OCI-LY7 (cell line): ENCODE data around the gene PHF24.

Experiments used
- CTCF ChIP-seq: fragments of 200-600 bp; sonication (generic); conservative IDR thresholded peaks from 2 replicates; pipeline ENCODE4 v1.5.1; 2014; ENCODE audit warnings: mild to moderate bottlenecking, antibody characterized with exemption, low read length, moderate library complexity, mixed read lengths
- EZH2phosphoT487 ChIP-seq: fragments of 200-600 bp; sonication (generic); IDR thresholded peaks from 2 replicates; pipeline ENCODE4 v1.6.1; 2018; ENCODE audit warnings: low read depth, borderline replicate concordance, mild to moderate bottlenecking, mixed run types, antibody characterized with exemption, low read length, moderate library complexity, mixed read lengths

GRCh38 chr9:34954225-34954624, 3.9 kb upstream of the PHF24 start:
- TF ChIP-seq CTCF (no peak), EZH2phosphoT487 (no peak)
